WTC11 (cell line): ENCODE measurements around the gene PAWR. TPM values are rescaled to one million over a fixed set of nuclear protein-coding genes. Genes with fewer than 3 reads are reported as not detected.
A peak's percentile ranks its signal among the peaks of the same experiment; 100 is the strongest.

Source experiments
- ATAC-seq: fragments of 200-7000 bp; cut with Tn5 transposase; 2 replicates; pipeline ENCODE4 v1.10.0; 2021; ENCODE audit warnings: mild to moderate bottlenecking, moderate library complexity
- CTCF ChIA-PET: fragments of 300-600 bp; sonication (Branson Sonifier 250); formaldehyde crosslinking; loops from one replicate; lab custom pipeline; 2021; ENCODE audit warnings: antibody characterized with exemption; lab: Charles Lee
- POLR2A ChIA-PET: fragments of 350-600 bp; sonication (Branson Sonifier 250); formaldehyde crosslinking; loops from one replicate; lab custom pipeline; 2021; ENCODE audit warnings: antibody characterized with exemption; lab: Charles Lee
- DNase-seq: peaks from one replicate; pipeline ENCODE4 v3.0.0; 2021; ENCODE audit warnings: low spot score
- H3K27ac Mint-ChIP-seq: 2 replicates; pipeline ENCODE4 v1.8.0; 2021; ENCODE audit warnings: mixed read lengths
- H3K27me3 Mint-ChIP-seq: 2 replicates; pipeline ENCODE4 v1.8.0; 2021; ENCODE audit warnings: low read depth, mild to moderate bottlenecking, moderate library complexity, mixed read lengths
- H3K36me3 Mint-ChIP-seq: 2 replicates; pipeline ENCODE4 v1.8.0; 2021; ENCODE audit warnings: mixed read lengths
- H3K4me1 Mint-ChIP-seq: 2 replicates; pipeline ENCODE4 v1.8.0; 2022; ENCODE audit warnings: mixed read lengths
- H3K4me3 Mint-ChIP-seq: 2 replicates; pipeline ENCODE4 v1.8.0; 2021; ENCODE audit warnings: mild to moderate bottlenecking, moderate library complexity, mixed read lengths
- H3K9me3 Mint-ChIP-seq: 2 replicates; pipeline ENCODE4 v1.8.0; 2021; ENCODE audit warnings: mixed read lengths
- CREB1 ChIP-seq: sonication (generic); formaldehyde crosslinking; IDR thresholded peaks from 2 replicates; pipeline ENCODE4 v1.8.0; 2023; ENCODE audit warnings: mild to moderate bottlenecking, missing genetic modification reagents
- ELF4 ChIP-seq: sonication (generic); formaldehyde crosslinking; IDR thresholded peaks from 2 replicates; pipeline ENCODE4 v1.8.1; 2022; ENCODE audit warnings: low read depth, mild to moderate bottlenecking, moderate library complexity, missing genetic modification reagents
- GABPB1 ChIP-seq: sonication (generic); formaldehyde crosslinking; IDR thresholded peaks from 2 replicates; pipeline ENCODE4 v1.8.1; 2023; ENCODE audit warnings: mild to moderate bottlenecking, missing genetic modification reagents
- NR1H2 ChIP-seq: sonication (generic); formaldehyde crosslinking; IDR thresholded peaks from 2 replicates; pipeline ENCODE4 v1.9.0; 2021; ENCODE audit warnings: mild to moderate bottlenecking, moderate library complexity, missing genetic modification reagents
- RELA ChIP-seq: sonication (generic); formaldehyde crosslinking; IDR thresholded peaks from 2 replicates; pipeline ENCODE4 v1.8.1; 2022; ENCODE audit warnings: missing genetic modification reagents, mild to moderate bottlenecking, borderline replicate concordance
- SP1 ChIP-seq: sonication (generic); formaldehyde crosslinking; conservative IDR thresholded peaks from 2 replicates; pipeline ENCODE4 v1.8.1; 2022; ENCODE audit warnings: missing genetic modification reagents
- TCF7 ChIP-seq: sonication (generic); formaldehyde crosslinking; IDR thresholded peaks from 2 replicates; pipeline ENCODE4 v1.8.0; 2022; ENCODE audit warnings: mild to moderate bottlenecking, low read depth, missing genetic modification reagents, moderate library complexity
- ZNF121 ChIP-seq: sonication (generic); formaldehyde crosslinking; IDR thresholded peaks from 2 replicates; pipeline ENCODE4 v1.8.0; 2023; ENCODE audit warnings: missing genetic modification reagents
- ZNF232 ChIP-seq: sonication (generic); formaldehyde crosslinking; IDR thresholded peaks from 2 replicates; pipeline ENCODE4 v1.8.0; 2022; ENCODE audit warnings: mild to moderate bottlenecking, missing genetic modification reagents
- total RNA-seq: library from RNA; stranded (reverse); gene quantifications from 3 replicates; pipeline ENCODE4 v1.2.3, GENCODE V29; 2021
- TF ChIP-seq, protein P1 (sequence below): sonication (generic); formaldehyde crosslinking; IDR thresholded peaks from 2 replicates; pipeline ENCODE4 v1.8.0; 2022; ENCODE audit warnings: mild to moderate bottlenecking, missing genetic modification reagents
- TF ChIP-seq, protein P2 (sequence below): fragments of 250-450 bp; sonication (Bioruptor Pico); IDR thresholded peaks from 2 replicates; pipeline ENCODE4 v1.9.0; 2021; ENCODE audit warnings: mild to moderate bottlenecking, borderline replicate concordance
- TF ChIP-seq, protein P3 (sequence below): fragments of 250-450 bp; sonication (Bioruptor Pico); conservative IDR thresholded peaks from 2 replicates; pipeline ENCODE4 v1.9.0; 2021; ENCODE audit warnings: mild to moderate bottlenecking
- TF ChIP-seq, protein P4 (sequence below): fragments of 250-450 bp; sonication (Bioruptor Pico); IDR thresholded peaks from 2 replicates; pipeline ENCODE4 v1.9.0; 2021; ENCODE audit warnings: mild to moderate bottlenecking
- TF ChIP-seq, protein P5 (sequence below): sonication (generic); formaldehyde crosslinking; IDR thresholded peaks from 2 replicates; pipeline ENCODE4 v1.8.1; 2022; ENCODE audit warnings: low read depth, mild to moderate bottlenecking, moderate library complexity, missing genetic modification reagents, borderline replicate concordance
- TF ChIP-seq, protein P6 (sequence below): sonication (generic); formaldehyde crosslinking; conservative IDR thresholded peaks from 2 replicates; pipeline ENCODE4 v1.8.1; 2022; ENCODE audit warnings: mild to moderate bottlenecking, missing genetic modification reagents
- TF ChIP-seq, protein P7 (sequence below): sonication (generic); formaldehyde crosslinking; IDR thresholded peaks from 2 replicates; pipeline ENCODE4 v1.8.0; 2023; ENCODE audit warnings: missing genetic modification reagents, mild to moderate bottlenecking, borderline replicate concordance

PAWR gene
- total RNA-seq, 1 experiment from 2014 or later = 397 TPM

DNA sequence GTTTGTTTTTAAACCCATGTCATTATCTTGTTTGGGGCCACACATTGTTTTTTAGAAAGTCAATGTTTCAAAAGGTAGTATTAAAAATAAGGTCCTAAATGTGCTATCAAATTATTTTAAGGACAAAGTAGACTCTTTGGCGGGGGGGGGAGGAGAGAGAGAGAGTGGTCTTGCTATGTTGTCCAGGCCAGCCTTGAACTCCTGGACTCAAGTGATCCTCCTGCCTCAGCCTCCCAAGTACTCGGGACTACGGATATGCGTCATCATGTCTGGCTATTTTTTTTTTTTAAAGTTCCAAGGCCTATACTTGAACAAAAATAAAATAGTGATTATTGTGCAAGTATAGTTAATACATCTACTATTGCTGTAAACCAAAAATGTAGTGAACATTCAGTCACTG, 26.2 kb downstream of the PAWR start:
- peaks cover 44% of the 10 kb centered on the region for H3K36me3 Mint-ChIP-seq
- POLR2A ChIA-PET = interaction anchor here (1.0 kb wide), 1 partner anchor 15 kb away, joined by 3 read pairs; no protein-coding TSS in a partner anchor
- H3K4me3 Mint-ChIP-seq = no peak overlapping the region
- TF ChIP-seq ZNF121 = peak; percentile 76
- TF ChIP-seq ELF4 = no peak
- TF ChIP-seq, all 79 proteins: peak for 1
- H3K9me3 Mint-ChIP-seq = peaks cover 15% of the 10 kb centered on the region
- H3K4me1 Mint-ChIP-seq = peaks cover 45% of the 10 kb centered on the region
- H3K27ac Mint-ChIP-seq = no peak overlapping the region
- DNase-seq (no peak), ATAC-seq (no peak)
- CTCF ChIA-PET = no interaction called here
- H3K27me3 Mint-ChIP-seq = no peaks in the 10 kb centered on the region

DNA sequence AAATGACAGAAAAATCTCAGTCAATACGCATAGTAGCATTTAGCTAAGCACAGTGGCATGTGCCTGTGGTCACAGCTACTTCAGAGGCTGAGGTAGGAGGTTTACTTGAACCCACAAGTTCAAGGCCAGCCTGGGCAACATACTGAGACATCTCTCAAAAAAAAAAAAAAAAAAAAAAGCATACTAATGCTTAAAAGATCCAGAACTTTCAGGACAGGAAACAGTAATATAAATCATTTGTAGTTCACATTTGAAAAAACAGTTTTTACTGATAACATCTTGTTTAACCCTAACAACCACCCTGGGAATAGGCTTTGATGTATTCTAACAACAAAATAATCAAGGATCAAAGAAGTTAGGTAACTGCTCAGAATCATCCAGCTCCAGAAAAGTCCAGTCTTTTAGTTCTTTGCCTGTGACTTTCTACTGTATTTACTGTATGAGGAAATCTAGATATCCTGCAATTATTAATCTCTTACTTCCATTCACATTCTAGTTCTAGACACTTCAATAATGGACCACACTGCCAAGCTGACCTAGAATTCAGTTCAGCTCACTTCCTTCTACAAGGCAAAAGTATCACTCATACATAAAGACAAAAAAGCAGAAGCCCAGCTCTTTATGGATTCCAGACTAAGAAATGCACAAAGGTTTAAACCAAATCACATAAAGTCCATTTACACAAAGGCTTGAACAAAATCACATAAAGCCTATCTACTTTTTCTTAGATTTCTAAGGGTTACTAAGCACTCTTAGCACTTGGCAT, 28.5 kb downstream of the PAWR start:
- CTCF ChIA-PET = no interaction called here
- H3K27ac Mint-ChIP-seq = no peak overlapping the region
- peaks cover 39% of the 10 kb centered on the region for H3K4me1 Mint-ChIP-seq
- no peak overlapping the region for H3K4me3 Mint-ChIP-seq
- H3K9me3 Mint-ChIP-seq = peaks cover 15% of the 10 kb centered on the region
- POLR2A ChIA-PET = no interaction called here
- DNase-seq (no peak), ATAC-seq (no peak)
- peaks cover 39% of the 10 kb centered on the region for H3K36me3 Mint-ChIP-seq
- H3K27me3 Mint-ChIP-seq = no peaks in the 10 kb centered on the region
- TF ChIP-seq, protein P1, sequence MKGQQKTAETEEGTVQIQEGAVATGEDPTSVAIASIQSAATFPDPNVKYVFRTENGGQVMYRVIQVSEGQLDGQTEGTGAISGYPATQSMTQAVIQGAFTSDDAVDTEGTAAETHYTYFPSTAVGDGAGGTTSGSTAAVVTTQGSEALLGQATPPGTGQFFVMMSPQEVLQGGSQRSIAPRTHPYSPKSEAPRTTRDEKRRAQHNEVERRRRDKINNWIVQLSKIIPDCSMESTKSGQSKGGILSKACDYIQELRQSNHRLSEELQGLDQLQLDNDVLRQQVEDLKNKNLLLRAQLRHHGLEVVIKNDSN (CRISPR knock-in tag) = no peak
- TF ChIP-seq ZNF232 (CRISPR knock-in tag) (no peak), RELA (CRISPR knock-in tag) (no peak), NR1H2 (no peak), TCF7 (no peak), ZNF121 (no peak), GABPB1 (no peak), SP1 (CRISPR knock-in tag) (no peak), CREB1 (CRISPR knock-in tag) (no peak)
- TF ChIP-seq, protein P2, sequence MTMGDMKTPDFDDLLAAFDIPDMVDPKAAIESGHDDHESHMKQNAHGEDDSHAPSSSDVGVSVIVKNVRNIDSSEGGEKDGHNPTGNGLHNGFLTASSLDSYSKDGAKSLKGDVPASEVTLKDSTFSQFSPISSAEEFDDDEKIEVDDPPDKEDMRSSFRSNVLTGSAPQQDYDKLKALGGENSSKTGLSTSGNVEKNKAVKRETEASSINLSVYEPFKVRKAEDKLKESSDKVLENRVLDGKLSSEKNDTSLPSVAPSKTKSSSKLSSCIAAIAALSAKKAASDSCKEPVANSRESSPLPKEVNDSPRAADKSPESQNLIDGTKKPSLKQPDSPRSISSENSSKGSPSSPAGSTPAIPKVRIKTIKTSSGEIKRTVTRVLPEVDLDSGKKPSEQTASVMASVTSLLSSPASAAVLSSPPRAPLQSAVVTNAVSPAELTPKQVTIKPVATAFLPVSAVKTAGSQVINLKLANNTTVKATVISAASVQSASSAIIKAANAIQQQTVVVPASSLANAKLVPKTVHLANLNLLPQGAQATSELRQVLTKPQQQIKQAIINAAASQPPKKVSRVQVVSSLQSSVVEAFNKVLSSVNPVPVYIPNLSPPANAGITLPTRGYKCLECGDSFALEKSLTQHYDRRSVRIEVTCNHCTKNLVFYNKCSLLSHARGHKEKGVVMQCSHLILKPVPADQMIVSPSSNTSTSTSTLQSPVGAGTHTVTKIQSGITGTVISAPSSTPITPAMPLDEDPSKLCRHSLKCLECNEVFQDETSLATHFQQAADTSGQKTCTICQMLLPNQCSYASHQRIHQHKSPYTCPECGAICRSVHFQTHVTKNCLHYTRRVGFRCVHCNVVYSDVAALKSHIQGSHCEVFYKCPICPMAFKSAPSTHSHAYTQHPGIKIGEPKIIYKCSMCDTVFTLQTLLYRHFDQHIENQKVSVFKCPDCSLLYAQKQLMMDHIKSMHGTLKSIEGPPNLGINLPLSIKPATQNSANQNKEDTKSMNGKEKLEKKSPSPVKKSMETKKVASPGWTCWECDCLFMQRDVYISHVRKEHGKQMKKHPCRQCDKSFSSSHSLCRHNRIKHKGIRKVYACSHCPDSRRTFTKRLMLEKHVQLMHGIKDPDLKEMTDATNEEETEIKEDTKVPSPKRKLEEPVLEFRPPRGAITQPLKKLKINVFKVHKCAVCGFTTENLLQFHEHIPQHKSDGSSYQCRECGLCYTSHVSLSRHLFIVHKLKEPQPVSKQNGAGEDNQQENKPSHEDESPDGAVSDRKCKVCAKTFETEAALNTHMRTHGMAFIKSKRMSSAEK (CRISPR knock-in tag) = no peak
- TF ChIP-seq, protein P3, sequence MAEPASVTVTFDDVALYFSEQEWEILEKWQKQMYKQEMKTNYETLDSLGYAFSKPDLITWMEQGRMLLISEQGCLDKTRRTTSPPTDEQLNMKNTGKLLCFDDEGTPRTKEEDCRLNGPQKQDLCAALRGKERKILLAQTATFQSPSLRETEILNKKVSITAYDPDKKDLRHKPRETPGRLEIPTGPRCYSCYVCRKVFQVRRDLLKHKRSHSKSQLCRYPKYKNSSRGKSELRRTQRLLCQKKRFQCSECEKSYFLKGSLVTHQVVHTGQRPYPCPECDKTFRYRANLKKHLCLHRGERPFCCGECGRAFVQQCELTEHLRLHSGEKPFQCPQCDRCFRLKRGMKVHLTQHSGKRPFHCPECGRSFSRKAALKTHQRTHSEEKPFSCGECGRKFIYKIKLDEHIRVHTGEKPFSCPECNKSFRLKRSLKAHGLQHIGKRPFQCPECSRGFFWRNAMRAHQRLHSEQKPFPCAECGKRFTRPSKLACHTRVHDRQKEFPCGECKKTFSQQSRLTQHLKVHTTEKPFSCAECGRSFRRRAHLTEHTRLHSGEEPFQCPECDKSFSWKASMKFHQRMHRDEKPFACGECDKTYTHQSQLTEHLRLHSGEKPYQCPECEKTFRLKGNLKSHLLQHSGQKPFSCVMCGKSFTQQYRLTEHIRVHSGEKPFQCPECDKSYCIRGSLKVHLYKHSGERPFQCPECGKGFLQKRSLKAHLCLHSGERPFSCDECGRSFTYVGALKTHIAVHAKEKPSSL (CRISPR knock-in tag) = no peak
- TF ChIP-seq, protein P4, sequence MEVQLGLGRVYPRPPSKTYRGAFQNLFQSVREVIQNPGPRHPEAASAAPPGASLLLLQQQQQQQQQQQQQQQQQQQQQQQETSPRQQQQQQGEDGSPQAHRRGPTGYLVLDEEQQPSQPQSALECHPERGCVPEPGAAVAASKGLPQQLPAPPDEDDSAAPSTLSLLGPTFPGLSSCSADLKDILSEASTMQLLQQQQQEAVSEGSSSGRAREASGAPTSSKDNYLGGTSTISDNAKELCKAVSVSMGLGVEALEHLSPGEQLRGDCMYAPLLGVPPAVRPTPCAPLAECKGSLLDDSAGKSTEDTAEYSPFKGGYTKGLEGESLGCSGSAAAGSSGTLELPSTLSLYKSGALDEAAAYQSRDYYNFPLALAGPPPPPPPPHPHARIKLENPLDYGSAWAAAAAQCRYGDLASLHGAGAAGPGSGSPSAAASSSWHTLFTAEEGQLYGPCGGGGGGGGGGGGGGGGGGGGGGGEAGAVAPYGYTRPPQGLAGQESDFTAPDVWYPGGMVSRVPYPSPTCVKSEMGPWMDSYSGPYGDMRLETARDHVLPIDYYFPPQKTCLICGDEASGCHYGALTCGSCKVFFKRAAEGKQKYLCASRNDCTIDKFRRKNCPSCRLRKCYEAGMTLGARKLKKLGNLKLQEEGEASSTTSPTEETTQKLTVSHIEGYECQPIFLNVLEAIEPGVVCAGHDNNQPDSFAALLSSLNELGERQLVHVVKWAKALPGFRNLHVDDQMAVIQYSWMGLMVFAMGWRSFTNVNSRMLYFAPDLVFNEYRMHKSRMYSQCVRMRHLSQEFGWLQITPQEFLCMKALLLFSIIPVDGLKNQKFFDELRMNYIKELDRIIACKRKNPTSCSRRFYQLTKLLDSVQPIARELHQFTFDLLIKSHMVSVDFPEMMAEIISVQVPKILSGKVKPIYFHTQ (CRISPR knock-in tag) = no peak
- TF ChIP-seq, protein P5, sequence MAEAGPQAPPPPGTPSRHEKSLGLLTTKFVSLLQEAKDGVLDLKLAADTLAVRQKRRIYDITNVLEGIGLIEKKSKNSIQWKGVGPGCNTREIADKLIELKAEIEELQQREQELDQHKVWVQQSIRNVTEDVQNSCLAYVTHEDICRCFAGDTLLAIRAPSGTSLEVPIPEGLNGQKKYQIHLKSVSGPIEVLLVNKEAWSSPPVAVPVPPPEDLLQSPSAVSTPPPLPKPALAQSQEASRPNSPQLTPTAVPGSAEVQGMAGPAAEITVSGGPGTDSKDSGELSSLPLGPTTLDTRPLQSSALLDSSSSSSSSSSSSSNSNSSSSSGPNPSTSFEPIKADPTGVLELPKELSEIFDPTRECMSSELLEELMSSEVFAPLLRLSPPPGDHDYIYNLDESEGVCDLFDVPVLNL (CRISPR knock-in tag) = no peak
- TF ChIP-seq, protein P6, sequence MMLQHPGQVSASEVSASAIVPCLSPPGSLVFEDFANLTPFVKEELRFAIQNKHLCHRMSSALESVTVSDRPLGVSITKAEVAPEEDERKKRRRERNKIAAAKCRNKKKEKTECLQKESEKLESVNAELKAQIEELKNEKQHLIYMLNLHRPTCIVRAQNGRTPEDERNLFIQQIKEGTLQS (CRISPR knock-in tag) = no peak
- TF ChIP-seq, protein P7, sequence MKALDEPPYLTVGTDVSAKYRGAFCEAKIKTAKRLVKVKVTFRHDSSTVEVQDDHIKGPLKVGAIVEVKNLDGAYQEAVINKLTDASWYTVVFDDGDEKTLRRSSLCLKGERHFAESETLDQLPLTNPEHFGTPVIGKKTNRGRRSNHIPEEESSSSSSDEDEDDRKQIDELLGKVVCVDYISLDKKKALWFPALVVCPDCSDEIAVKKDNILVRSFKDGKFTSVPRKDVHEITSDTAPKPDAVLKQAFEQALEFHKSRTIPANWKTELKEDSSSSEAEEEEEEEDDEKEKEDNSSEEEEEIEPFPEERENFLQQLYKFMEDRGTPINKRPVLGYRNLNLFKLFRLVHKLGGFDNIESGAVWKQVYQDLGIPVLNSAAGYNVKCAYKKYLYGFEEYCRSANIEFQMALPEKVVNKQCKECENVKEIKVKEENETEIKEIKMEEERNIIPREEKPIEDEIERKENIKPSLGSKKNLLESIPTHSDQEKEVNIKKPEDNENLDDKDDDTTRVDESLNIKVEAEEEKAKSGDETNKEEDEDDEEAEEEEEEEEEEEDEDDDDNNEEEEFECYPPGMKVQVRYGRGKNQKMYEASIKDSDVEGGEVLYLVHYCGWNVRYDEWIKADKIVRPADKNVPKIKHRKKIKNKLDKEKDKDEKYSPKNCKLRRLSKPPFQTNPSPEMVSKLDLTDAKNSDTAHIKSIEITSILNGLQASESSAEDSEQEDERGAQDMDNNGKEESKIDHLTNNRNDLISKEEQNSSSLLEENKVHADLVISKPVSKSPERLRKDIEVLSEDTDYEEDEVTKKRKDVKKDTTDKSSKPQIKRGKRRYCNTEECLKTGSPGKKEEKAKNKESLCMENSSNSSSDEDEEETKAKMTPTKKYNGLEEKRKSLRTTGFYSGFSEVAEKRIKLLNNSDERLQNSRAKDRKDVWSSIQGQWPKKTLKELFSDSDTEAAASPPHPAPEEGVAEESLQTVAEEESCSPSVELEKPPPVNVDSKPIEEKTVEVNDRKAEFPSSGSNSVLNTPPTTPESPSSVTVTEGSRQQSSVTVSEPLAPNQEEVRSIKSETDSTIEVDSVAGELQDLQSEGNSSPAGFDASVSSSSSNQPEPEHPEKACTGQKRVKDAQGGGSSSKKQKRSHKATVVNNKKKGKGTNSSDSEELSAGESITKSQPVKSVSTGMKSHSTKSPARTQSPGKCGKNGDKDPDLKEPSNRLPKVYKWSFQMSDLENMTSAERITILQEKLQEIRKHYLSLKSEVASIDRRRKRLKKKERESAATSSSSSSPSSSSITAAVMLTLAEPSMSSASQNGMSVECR (CRISPR knock-in tag) = no peak
